Progenitor cell of endocrine pancreas (in vitro differentiated cells): ENCODE data around the gene ARMC3. TPM values are rescaled to one million over a fixed set of nuclear protein-coding genes. Genes with fewer than 3 reads are reported as not detected.

Source experiments
- DNase-seq: peaks from one replicate; pipeline ENCODE4 v3.0.0; 2021; ENCODE audit warnings: low spot score; ENCODE audit not compliant: unreplicated experiment
- H3K27ac Mint-ChIP-seq: 2 replicates; pipeline ENCODE4 v1.8.0; 2021; ENCODE audit warnings: mild to moderate bottlenecking, moderate library complexity, mixed read lengths
- H3K27me3 Mint-ChIP-seq: 2 replicates; pipeline ENCODE4 v1.8.0; 2021; ENCODE audit warnings: mixed read lengths
- H3K36me3 Mint-ChIP-seq: 2 replicates; pipeline ENCODE4 v1.8.0; 2022; ENCODE audit warnings: mixed read lengths; ENCODE audit not compliant: insufficient read depth
- H3K4me1 Mint-ChIP-seq: 2 replicates; pipeline ENCODE4 v1.8.0; 2021; ENCODE audit warnings: low read depth, mixed read lengths
- H3K4me3 Mint-ChIP-seq: 2 replicates; pipeline ENCODE4 v1.8.0; 2021; ENCODE audit warnings: low read depth, mild to moderate bottlenecking, moderate library complexity, mixed read lengths
- H3K9me3 Mint-ChIP-seq: 2 replicates; pipeline ENCODE4 v1.8.0; 2021; ENCODE audit warnings: low read depth, mixed read lengths
- CTCF ChIP-seq: fragments of 200-600 bp; sonication (generic); IDR thresholded peaks from one replicate; pipeline ENCODE4 v1.5.0; 2021; ENCODE audit warnings: antibody characterized with exemption, mild to moderate bottlenecking; ENCODE audit not compliant: unreplicated experiment
- total RNA-seq: library from RNA; stranded (reverse); gene quantifications from 2 replicates; pipeline ENCODE4 v1.2.1, GENCODE V29; 2021

The ARMC3 gene
- total RNA-seq, 1 donor from 2014 or later, result 7.9 TPM

- no peak overlapping the region for H3K27ac Mint-ChIP-seq
- H3K4me1 Mint-ChIP-seq, result peaks cover 11% of the 10 kb centered on the region
Measured at GRCh38 chr10:22980822-22981221, 53.0 kb downstream of the ARMC3 start.

GRCh38 chr10:22984066-22984465, 56.2 kb downstream of the ARMC3 start:
- Mint-ChIP-seq H3K9me3 (no peaks in the 10 kb centered on the region), H3K4me3 (no peak overlapping the region), H3K36me3 (no peaks in the 10 kb centered on the region), H3K27me3 (no peaks in the 10 kb centered on the region), H3K4me1 (peaks cover 18% of the 10 kb centered on the region), H3K27ac (no peak overlapping the region)
- TF ChIP-seq CTCF, result no peak
- no peak for DNase-seq

More at GRCh38 chr10:22980822-22981221, 53.0 kb downstream of the ARMC3 start:
- Mint-ChIP-seq H3K9me3 (no peaks in the 10 kb centered on the region), H3K4me3 (no peak overlapping the region), H3K27me3 (no peaks in the 10 kb centered on the region), H3K36me3 (no peaks in the 10 kb centered on the region)
- no peak for DNase-seq
- TF ChIP-seq CTCF, result no peak

GRCh38 chr10:22986771-22987542, 59.1 kb downstream of the ARMC3 start:
- peaks cover 25% of the 10 kb centered on the region for H3K4me1 Mint-ChIP-seq
- no peaks in the 10 kb centered on the region for H3K27me3 Mint-ChIP-seq
- no peaks in the 10 kb centered on the region for H3K36me3 Mint-ChIP-seq
- H3K9me3 Mint-ChIP-seq, result no peaks in the 10 kb centered on the region
- H3K27ac Mint-ChIP-seq, result no peak overlapping the region
- DNase-seq, result no peak
- H3K4me3 Mint-ChIP-seq, result no peak overlapping the region
- TF ChIP-seq CTCF, result peak; percentile 28

GRCh38 chr10:22988581-22989360, 60.9 kb downstream of the ARMC3 start:
- DNase-seq, result peak; percentile 48
- no peaks in the 10 kb centered on the region for H3K36me3 Mint-ChIP-seq
- peak overlapping the region; percentile 25 for H3K27ac Mint-ChIP-seq
- TF ChIP-seq CTCF, result peak; percentile 94
- H3K27me3 Mint-ChIP-seq, result no peaks in the 10 kb centered on the region
- H3K9me3 Mint-ChIP-seq, result no peaks in the 10 kb centered on the region
- no peak overlapping the region for H3K4me3 Mint-ChIP-seq
- H3K4me1 Mint-ChIP-seq, result peaks cover 34% of the 10 kb centered on the region

- peaks cover 32% of the 10 kb centered on the region for H3K4me1 Mint-ChIP-seq
- no peak overlapping the region for H3K4me3 Mint-ChIP-seq
Measured at GRCh38 chr10:22990443-22990842, 62.6 kb downstream of the ARMC3 start.

More at GRCh38 chr10:22990443-22990842, 62.6 kb downstream of the ARMC3 start:
- no peak overlapping the region for H3K27ac Mint-ChIP-seq
- H3K9me3 Mint-ChIP-seq, result no peaks in the 10 kb centered on the region
- DNase-seq, result no peak
- H3K27me3 Mint-ChIP-seq, result no peaks in the 10 kb centered on the region
- H3K36me3 Mint-ChIP-seq, result no peaks in the 10 kb centered on the region
- TF ChIP-seq CTCF, result no peak
